IPS DF 4.7 (cell line): ENCODE measurements around the gene SP110.
"Not testable (repeated sequence)": the region's sequence is repeated elsewhere in the genome, so short reads cannot be mapped to it uniquely, and the experiment has no call there.

Experiments
- DNase-seq: peaks from one replicate; pipeline ENCODE4 v3.0.0-alpha.2; 2013; ENCODE audit warnings: low spot score; ENCODE audit errors: extremely low read depth

Gene SP110

DNA sequence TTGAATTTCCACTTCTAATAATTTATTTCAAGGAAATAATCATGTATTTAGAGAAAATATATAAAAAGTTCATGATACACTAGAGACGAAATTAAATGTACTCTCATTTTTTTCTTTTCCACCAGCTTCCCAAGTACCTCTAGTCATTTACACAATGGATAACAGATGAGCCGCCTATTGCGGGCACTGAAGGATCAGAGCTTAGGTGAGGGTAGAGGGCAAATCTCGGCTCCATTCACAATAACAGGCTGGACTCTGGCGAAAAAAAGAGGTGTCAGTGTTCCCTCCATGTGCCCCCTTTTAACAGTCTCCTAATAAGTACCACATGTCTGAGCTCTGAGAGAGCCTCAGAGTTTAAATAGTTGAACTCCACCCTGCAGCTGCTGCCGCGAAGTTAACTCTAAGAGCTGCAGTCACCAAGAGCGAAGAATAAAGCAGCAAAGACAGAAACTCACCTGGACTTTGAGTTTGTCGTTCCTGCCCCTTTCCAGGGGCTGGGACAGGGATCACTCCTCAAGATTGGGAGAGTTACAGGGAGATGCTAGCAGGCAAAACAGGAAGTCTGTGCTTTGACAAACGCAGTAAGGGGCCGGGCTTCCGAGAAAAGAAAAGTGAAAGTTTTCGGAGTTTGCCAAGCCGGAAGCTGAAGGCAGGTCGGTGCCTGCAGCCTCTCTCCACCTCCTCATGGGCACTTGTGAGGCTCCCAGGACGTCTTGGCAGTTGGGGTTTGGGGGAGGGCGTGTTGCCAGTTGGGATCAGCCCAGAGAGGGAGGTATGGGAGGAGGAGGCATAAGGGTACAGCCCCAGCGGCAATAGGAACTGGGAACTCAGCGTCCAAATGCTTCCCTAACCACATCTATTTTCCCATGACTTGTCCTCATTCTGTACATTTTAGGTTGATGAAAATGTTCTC is at the start of gene SP110:
Gene SP110 (minus strand): TSS at position 566 of the 913 bp plus-strand sequence. CDS start 3,057 bp downstream, outside the sequence.
- peak; percentile 56 for DNase-seq

DNA sequence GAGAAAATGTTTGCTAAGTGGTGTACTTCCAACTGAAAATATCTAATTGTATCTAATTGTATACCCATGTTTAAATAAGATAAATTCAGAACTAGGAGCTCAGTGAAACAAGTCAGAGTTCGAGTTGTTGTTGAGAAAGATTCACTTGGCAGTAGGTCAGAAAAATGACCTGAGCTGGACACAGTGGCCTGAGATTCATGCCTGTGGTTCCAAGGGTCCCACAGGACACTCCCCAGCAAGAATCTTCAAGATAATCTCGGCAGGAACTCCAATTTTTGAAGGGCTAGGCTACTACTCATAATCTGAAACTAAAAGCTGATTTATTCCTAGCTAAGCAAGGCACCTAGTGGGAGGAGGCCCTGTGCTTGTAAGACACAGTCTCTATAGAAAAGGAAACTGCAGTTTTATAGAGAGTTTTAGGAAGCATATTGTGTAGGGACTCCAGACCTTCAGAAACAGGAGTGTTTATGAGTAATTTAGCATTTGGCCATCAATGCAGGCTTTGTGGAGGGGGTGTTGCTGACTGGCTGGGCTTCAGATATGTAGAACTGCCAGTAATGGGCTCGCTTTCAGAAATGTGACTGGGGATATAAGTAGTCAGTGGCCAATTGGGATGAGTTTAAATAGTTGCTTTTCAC is 48.9 kb upstream of the SP110 start:
- no peak for DNase-seq

DNA sequence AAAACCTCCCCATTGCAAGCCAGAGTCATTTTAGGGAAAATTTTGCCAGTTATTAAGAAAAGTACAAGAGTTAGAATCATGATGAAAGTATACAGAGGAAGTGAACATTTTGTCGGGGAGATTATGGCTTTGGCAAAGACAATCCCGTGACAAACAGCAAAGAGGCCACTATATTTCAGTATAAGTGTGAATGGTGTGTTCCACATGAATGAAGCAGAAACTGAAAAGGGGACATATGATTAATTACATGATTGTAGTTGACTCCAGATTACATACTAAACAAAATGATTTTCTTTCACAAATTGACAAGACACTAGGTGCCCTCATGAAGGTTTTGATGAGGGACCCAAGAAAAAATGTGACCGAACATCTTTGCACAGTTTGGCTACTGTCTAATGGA is 47.8 kb upstream of the SP110 start:
- DNase-seq = no peak

DNA sequence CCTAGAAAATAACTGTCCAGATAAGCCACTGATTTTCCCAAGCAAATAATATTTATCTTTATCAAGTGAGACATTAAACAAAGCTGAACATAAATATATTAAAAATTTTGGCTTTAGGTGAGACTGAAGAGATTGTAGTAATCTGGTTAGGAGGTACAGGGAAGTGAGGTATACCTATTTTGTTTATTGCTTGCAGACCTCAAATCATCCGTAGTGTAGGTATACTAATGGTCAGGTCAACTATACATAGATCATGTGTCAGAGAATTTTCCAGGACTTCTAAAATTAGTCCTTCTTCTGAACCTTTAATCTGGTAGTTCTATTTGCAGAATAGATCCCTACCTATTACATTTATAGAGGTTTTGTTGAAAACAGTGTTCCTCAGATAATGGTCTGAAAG is 47.3 kb upstream of the SP110 start:
- DNase-seq = no peak

DNA sequence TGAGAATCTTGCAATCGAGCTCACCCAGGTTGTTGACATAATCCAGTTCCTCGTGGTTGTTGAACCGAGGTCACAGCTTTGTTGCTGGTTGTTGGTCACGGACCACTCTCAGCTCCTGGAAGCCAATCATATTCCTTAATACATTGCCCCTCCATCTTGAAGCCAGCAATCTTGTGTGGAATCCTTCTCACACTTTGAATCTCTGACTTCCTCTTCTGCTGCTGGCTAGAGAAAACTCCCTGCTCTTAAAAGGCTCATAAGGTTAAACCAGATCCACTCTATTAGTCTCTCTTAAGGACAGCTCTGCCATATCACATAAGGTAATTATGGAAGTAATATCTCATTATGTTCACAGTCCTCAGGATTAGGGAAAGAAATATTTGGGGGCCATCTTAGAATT is 46.9 kb upstream of the SP110 start:
- DNase-seq = no peak

DNA sequence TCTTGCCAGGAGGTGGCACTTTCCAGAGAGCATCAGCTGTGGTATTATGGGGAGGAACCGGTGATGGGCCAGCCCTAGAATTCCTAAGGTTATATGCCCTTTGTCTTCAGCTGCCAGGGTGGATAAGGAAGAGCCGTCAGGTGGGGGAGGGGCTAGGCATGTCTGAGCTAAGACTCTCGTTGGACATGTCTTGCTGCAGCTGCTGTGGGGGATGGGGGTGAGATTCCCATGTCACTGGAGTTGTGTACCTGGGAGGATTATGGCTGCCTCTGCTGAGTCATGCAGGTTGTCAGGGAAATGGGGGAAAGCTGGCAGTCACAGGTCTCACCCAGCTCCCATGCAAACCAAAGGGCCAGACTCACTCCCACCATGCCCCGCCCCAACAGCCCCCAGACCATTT is 45.2 kb upstream of the SP110 start:
- not testable (repeated sequence) for DNase-seq

DNA sequence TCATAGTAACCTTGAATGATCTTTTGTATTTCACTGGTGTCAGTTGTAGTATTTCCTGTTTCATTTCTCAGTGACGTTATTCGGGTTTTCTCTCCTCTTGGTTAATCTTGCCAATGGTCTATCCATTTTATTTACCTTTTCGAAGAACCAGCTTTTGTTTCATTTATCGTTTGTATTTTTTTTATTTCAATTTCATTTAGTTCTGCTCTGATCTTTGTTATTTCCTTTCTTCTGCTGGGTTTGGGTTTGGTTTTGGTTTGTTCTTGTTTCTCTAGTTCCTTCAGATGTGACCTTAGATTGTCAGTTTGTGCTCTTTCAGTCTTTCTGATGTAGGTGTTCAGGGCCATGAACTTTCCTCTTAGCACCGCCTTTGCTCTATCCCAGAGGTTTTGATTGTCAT is 42.5 kb upstream of the SP110 start:
- no peak for DNase-seq

DNA sequence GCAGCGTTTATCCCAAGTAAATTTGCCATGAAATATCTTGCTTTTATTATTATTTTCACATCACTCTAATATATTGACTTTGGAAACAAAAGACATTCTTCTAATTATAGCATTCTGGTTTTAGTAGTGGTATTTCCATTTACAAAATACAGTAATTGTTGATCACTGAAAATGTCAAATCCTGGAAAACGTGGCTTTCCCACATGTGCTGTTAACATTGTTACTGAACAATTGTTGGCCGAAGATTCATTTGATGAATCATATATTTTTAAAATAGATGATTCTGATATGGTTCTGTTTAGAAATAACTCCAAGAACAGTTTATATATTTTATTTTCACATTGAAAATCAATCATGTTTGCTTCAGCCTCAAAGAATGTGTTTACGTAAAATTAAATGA is 38.7 kb upstream of the SP110 start:
- no peak for DNase-seq

DNA sequence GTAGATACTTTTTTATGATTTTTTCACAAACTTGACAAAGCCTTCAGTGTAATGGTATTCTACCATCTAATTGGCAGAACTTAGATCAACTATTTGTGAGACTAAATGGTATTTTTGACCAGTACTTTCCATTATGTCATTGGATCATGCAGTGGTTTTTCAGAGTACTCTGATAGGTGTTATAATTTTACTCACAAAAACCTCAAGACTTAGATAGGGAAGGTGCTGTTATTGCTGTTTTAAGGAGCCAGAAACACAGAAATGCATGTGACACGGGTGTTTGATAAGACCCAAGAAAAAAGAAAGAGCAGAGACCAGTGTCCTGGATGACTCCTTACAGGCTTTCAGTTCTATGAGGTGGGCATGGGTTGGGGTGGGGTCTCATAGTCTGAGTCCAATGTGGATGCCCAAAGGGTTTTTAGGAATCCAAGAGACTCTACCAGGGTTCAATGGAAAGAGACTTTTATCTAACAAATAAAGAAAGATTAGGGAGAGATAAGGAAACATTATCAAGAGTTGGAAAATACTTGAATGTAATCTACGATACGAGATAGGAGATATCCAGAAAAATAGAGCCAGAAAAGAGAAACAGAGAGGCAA is 37.0 kb upstream of the SP110 start:
- DNase-seq = no peak

DNA sequence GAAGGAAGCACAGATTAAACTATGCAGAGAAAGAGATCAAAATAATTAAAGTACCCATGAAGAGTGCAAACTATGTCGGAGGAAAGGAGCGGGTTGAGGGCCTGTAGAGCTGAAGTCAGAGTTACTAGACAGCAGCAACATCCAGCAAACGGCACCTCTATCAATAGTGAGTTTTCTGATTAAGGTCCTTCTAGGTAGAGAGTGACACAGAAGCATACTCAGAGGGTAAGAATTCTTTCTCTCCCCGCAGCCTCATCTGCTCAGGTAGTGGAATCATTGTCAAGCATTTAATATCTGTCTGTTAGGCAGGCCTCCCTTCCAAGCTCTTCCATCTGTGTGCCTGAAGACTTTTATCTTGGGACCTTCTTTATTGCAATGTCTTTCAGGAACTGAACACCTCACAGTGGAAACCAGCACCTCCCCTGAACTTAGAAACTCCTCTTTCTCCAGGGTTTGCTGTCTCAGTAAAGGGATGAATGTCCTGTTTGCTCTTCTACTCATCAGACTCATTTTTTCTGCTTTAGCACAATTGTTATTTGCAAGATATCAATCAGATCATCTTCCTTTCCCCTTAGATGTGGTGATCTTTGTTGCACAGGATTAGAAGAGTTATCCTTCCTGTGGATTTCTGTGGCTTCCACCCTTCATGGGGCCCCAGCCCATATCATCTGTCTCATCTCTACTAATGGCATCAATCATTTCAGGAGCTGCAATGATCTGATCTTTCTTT is 34.5 kb upstream of the SP110 start:
- no peak for DNase-seq

DNA sequence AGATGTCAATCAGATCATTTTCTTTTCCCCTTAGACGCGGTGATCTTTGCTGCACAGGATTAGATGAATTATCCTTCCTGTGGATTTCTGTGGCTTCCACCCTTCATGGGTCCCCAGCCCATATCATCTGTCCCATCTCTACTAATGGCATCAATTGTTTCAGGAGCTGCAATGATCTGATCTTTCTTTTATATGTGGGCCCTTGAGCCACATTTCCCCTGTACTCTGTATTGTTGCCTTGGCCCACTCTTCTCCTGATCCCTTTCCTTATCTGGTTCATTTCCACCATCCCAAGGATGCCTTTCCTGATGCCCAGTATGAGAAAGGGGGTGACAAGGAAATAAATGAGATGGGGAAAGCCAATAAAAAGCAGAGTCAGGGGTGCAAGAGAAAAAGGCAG is 30.4 kb upstream of the SP110 start:
- DNase-seq = no peak

DNA sequence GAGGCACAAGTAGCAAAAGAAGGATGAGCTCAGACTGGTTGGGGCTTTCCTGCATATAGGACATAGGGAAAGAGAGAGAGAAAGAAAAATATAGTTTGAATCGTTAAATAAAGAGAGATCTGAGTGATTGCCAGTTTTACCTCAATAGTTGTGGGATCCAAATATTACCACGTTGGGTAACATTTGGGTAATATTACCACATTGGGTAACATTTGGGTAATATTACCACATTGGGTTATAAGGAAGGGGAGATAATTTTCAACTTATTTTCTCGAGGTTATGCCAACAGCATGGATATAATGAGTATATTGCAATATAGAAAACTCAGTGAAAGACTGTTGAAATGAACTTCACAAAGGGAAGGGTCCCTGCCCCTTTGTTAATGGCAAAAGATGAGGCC is 26.4 kb upstream of the SP110 start:
- DNase-seq = no peak

DNA sequence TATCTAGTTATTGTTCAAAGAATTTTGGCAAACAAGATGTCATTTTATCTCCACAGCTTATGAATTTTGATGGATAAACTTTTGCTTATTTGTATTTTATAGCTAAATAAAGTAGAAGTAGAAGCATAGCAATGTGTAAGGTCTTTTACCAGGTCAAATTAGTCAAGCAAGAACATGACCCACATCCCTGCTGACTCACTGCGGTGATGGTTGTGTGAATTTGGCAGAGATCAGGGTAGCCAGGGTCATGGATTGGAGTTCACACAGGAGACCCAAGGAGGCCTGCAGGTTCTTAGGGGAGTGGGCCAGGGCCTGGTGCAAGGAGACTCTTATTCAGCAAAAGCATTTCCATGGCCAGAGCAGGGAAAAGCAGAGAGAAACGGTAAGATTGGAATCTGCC is 24.4 kb upstream of the SP110 start:
- DNase-seq = no peak

DNA sequence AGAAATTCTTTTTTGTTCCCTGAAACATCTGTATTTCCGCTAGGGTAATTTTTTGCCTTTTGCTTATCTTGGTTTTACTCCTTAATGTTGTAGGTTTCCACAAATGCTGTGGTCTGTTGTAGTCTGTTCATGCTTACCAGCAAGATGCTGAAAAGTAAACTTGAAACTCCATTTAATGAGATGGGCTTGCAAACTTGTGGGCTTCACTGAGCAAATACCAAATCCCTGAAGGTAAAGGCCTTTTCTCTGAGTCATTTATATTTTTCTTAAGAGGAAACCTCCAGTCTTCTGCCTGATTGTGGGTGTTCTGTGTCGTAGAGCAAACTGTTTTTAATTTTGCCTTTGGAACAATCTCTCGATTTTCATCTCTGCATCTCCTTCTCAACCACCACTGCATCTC is 15.1 kb upstream of the SP110 start:
- no peak for DNase-seq

DNA sequence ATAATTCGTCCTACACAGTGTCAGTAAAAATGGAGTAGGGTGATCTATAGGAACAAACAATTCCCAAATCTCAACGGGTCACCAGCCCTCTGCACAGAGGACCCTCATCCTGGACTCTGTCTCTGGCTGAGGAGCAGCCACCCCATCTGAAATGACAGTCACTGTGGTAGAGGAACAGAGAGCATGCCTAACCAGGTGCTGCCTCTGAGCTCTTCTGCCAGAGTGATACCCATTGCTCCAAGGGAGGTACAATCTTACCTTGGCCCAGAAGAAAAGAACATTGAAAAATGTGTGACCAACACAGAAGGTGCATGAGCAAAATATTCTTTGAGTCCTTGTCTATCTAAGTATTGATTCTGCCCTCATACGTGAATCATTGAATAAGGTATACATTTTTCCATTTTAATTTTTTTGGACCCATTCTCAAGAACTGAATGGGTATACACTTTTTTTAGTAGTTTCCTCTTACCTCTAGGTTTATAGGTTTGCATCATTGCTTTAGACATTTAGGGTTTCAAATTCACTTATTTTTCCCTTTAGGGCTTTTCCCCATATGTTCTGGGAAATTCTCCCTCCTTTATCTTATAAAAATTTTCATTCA is 14.4 kb upstream of the SP110 start:
- no peak for DNase-seq

DNA sequence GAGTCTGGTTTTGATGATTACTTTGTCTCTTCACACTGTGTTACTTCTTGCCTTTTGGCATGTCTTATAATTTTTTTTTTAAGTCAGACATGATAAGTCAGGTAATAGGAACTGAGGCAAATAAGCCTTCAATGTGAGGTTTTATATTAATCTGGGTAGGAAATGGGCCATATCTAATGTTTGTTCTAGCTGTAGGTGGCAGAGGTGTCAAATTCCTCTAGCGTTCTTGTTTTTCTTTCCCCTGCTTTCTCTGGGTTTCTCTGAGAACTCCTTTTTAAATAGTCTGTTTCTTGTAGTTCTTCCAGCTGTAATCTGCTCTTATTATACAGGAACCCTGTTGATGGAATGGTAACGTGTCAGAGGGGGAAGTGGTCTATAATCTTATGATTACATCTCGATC is 11.5 kb upstream of the SP110 start:
- DNase-seq = no peak

DNA sequence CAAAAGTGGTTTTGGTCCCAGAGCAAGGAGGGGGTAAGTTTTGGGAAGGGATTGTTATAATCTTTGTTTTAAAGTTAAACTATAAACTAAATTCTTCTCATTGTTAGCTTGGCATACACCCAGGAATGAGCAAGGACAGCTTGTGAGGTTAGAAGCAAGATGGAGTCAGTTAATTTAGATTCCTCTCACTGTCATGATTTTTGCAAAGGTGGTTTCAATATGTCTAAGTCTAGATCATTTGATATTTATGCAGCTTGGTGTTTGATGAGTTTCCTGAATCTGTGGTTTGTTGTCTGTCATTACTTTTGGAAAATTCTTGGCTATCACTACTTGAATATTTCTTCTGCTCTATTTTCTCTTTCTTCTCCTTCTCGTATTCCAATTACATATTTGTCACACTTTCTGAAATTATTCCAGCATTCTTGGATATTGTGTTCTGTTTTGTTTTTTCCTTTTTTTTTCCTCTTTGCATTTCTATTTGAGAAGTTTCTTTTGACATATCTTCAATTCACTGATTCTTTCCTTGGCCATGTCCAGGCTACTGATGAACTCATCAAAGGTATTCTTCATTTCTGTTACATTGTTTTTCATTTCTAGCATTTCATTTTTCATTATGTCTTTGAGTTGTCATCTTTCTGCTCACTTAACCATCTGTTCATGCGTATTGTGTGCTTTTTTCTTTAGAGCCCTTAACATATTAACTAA is 10.9 kb upstream of the SP110 start:
- DNase-seq = no peak

DNA sequence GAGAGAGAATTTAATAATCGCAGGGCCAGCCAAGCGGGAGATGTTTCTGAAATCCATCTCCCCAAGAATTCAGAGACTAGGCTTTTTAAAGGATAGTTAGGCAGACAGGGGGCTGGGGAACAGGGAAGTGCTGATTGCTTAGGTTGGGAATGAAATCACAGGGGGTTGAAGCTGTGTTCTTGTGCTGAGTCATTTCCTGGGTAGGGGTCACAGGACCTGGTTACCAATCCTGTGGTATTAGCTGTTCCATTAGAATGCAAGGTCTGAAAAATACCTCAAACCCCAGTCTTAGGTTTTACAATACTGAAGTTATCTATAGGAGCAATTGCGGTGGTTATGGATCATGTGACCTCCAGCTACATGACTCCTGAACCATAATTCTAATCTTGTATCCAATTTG is 10.3 kb upstream of the SP110 start:
- peak; percentile 69 for DNase-seq

DNA sequence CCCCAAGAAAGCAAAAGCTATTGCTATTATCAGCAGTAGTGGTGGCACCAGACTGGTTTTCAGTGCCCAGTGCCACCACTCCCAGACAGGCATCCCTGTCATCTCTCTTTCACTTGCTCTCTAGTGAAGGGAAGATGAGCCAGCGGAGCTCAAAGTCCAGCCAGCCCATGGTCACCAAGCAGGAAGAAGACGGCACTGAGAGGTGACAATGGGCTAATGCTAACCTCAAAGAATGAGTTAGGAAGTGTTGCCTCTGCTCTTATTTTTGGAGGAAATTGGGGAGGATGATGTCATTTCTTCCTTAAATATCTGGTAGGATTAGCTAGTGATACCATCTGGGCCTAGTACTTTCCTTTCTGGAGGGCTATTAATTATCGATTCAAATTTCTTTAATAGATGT is 7.4 kb upstream of the SP110 start:
- DNase-seq = no peak

DNA sequence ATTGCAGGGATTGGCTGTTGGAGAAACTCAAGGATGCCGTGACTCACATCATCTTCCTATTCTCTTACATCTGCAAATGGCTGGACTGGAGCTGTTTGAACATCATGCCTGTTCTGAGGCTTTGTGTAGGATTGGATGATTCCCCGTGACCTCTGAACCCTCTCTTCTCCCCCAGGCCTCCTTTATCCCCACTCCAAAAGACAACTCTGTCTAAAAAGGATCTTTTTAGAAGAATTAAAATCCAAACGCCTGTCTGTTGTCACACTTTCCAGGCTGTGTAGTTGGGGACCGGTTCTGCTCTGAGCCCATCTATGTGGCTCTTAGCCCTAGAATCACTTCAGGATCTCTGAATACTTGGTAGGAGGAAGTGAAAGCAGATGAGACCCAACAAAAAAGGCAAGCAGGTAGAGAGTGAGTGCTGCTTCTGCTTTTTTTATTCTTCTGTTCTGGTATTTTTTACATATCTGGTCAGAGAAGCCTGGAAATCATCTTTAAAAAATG is 6.3 kb upstream of the SP110 start:
- DNase-seq = no peak

DNA sequence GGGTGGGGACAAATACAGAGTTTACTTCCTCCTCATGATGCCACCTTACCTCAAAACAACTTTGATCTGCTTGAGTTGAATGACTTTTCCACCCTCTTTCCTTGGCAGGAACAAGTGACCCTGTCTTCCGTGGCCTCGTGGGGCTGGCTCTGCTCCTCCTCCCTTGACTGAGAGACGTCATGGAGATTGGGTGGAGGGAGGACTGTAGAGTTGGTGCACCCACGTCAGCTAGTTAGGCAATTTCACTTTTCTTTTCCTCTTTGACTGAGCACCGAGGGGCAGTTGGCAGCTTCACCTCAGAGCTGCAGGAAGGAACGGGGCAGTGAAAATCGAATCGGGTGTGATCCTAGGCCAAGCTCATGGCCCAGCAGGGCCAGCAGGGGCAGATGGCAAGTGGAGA is 5.7 kb upstream of the SP110 start, which contains the start of gene SP140:
Gene SP140 (plus strand): TSS at position 251 of the 400 bp plus-strand sequence. CDS start 109 bp downstream, at position 360.
- no peak for DNase-seq
